Measurements from ENCODE around the gene SMIM23. TPM values are rescaled to one million over a fixed set of nuclear protein-coding genes. Genes with fewer than 3 reads are reported as not detected.

Gene SMIM23
- total and polyA plus RNA-seq, 2 of the 13 experiments (the other 11 are each of a cell fraction or from before 2014, with no cell fraction given), result not detected

DNA sequence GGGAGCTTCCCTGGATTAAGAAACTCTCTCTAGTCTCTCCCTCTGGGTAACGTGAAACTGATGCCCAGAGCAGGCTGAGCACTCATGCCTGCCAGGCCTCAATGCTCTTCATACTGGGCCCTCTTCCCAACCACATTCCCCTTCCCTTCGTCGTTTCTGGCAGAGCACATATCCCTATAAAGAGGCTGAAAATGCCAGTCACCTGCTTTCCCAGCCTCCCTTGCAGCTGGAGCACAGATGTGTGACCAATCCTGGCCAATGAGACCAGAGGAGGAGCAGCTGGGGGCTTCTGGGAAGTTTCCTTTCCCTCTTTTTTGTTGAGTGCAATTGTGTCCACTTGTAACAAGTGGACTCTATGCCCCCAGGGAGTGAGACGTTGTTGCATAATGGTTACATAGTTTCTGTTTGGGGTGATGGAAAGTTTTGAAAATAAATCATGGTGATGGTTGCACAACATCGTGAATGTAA lies 30.2 kb upstream of the SMIM23 start (continued):
- TF ChIP-seq, protein P1, sequence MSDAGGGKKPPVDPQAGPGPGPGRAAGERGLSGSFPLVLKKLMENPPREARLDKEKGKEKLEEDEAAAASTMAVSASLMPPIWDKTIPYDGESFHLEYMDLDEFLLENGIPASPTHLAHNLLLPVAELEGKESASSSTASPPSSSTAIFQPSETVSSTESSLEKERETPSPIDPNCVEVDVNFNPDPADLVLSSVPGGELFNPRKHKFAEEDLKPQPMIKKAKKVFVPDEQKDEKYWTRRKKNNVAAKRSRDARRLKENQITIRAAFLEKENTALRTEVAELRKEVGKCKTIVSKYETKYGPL (CRISPR knock-in tag; IDR thresholded peaks at IDR 0.05), result peak; percentile 82; the same call in 1 of the 2 replicates
- TF ChIP-seq, protein P2, sequence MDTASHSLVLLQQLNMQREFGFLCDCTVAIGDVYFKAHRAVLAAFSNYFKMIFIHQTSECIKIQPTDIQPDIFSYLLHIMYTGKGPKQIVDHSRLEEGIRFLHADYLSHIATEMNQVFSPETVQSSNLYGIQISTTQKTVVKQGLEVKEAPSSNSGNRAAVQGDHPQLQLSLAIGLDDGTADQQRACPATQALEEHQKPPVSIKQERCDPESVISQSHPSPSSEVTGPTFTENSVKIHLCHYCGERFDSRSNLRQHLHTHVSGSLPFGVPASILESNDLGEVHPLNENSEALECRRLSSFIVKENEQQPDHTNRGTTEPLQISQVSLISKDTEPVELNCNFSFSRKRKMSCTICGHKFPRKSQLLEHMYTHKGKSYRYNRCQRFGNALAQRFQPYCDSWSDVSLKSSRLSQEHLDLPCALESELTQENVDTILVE (CRISPR knock-in tag; IDR thresholded peaks at IDR 0.05), result no peak
- TF ChIP-seq HOXA9 (CRISPR knock-in tag; IDR thresholded peaks at IDR 0.05; ENCODE audit: borderline replicate concordance), result no peak
- TF ChIP-seq POGZ (CRISPR knock-in tag; IDR thresholded peaks at IDR 0.05), result peak; percentile 34; the same call in 1 of the 2 replicates
- TF ChIP-seq, protein P3, sequence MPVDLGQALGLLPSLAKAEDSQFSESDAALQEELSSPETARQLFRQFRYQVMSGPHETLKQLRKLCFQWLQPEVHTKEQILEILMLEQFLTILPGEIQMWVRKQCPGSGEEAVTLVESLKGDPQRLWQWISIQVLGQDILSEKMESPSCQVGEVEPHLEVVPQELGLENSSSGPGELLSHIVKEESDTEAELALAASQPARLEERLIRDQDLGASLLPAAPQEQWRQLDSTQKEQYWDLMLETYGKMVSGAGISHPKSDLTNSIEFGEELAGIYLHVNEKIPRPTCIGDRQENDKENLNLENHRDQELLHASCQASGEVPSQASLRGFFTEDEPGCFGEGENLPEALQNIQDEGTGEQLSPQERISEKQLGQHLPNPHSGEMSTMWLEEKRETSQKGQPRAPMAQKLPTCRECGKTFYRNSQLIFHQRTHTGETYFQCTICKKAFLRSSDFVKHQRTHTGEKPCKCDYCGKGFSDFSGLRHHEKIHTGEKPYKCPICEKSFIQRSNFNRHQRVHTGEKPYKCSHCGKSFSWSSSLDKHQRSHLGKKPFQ (CRISPR knock-in tag; IDR thresholded peaks at IDR 0.05; ENCODE audit: insufficient replicate concordance), result no peak
- TF ChIP-seq ZFP36L2 (CRISPR knock-in tag; IDR thresholded peaks at IDR 0.05), result no peak
- TF ChIP-seq ISX (CRISPR knock-in tag; conservative IDR thresholded peaks at IDR 0.05), result no peak
- TF ChIP-seq CEBPB (IDR thresholded peaks at IDR 0.05; ENCODE audit: borderline replicate concordance, low read depth, low read length), result peak; percentile 77
- TF ChIP-seq, protein P4, sequence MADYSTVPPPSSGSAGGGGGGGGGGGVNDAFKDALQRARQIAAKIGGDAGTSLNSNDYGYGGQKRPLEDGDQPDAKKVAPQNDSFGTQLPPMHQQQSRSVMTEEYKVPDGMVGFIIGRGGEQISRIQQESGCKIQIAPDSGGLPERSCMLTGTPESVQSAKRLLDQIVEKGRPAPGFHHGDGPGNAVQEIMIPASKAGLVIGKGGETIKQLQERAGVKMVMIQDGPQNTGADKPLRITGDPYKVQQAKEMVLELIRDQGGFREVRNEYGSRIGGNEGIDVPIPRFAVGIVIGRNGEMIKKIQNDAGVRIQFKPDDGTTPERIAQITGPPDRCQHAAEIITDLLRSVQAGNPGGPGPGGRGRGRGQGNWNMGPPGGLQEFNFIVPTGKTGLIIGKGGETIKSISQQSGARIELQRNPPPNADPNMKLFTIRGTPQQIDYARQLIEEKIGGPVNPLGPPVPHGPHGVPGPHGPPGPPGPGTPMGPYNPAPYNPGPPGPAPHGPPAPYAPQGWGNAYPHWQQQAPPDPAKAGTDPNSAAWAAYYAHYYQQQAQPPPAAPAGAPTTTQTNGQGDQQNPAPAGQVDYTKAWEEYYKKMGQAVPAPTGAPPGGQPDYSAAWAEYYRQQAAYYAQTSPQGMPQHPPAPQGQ (CRISPR knock-in tag; IDR thresholded peaks at IDR 0.05; ENCODE audit: borderline replicate concordance), result no peak
- TF ChIP-seq YY1 (IDR thresholded peaks at IDR 0.05; ENCODE audit: insufficient read depth, insufficient replicate concordance, low read depth, low read length), result no peak
- no peak for TF ChIP-seq ZBTB21 (CRISPR knock-in tag; IDR thresholded peaks at IDR 0.05)
- TF ChIP-seq ZNF616 (CRISPR knock-in tag; IDR thresholded peaks at IDR 0.05; ENCODE audit: low read depth), result no peak
- no peak for TF ChIP-seq SP140L (CRISPR knock-in tag; IDR thresholded peaks at IDR 0.05; ENCODE audit: borderline replicate concordance)
- peak; percentile 43; the same call in 1 of the 2 replicates for TF ChIP-seq NFYB (CRISPR knock-in tag; IDR thresholded peaks at IDR 0.05)
- TF ChIP-seq GATAD2A (CRISPR knock-in tag; IDR thresholded peaks at IDR 0.05), result peak; percentile 47
- TF ChIP-seq CEBPG (CRISPR knock-in tag; IDR thresholded peaks at IDR 0.05), result peak; percentile 76
- TF ChIP-seq, protein P5, sequence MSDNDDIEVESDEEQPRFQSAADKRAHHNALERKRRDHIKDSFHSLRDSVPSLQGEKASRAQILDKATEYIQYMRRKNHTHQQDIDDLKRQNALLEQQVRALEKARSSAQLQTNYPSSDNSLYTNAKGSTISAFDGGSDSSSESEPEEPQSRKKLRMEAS (IDR thresholded peaks at IDR 0.05), result peak; percentile 25; the same call in 1 of the 2 replicates
